Thyroid gland (tissue), 4 donors: ENCODE data around the gene MET. TPM values are rescaled to one million over a fixed set of nuclear protein-coding genes. Genes with fewer than 3 reads are reported as not detected.
A peak's percentile ranks its signal among the peaks of the same experiment; 100 is the strongest.

Source experiments
- DNase-seq, 2 donors: peaks; one replicate each; pipeline ENCODE4 v3.0.0-alpha.2; 2019
- H3K27ac ChIP-seq, 3 donors: fragments of 200-600 bp; sonication (generic); 1 replicate in 2 of 3; 2 replicates in 1 of 3; pipeline ENCODE4 v1.5.1; 2016 to 2019; ENCODE audit warnings: mild to moderate bottlenecking in 1 of 3, moderate library complexity in 1 of 3
- H3K27me3 ChIP-seq: fragments of 200-600 bp; sonication (generic); one replicate; pipeline ENCODE4 v1.5.1; 2019
- H3K36me3 ChIP-seq, 2 donors: fragments of 200-600 bp; sonication (generic); one replicate each; pipeline ENCODE4 v1.5.1; 2016 to 2019
- H3K4me1 ChIP-seq, 2 donors: fragments of 200-600 bp; sonication (generic); one replicate each; pipeline ENCODE4 v1.5.1; 2017 to 2019
- H3K4me3 ChIP-seq, 3 donors: fragments of 200-600 bp; sonication (generic); replicated peaks in 1 of 3; 1 replicate in 2 of 3; 2 replicates in 1 of 3; pipeline ENCODE4 v1.5.1; 2016; ENCODE audit warnings: mild to moderate bottlenecking in 1 of 3
- H3K9me3 ChIP-seq: fragments of 200-600 bp; sonication (generic); one replicate; pipeline ENCODE4 v1.5.1; 2017
- CTCF ChIP-seq, 6 experiments: fragments of 200-600 bp in 3 of 6; fragments of 450-650 bp in 3 of 6; sonication (generic) in 3 of 6; IDR thresholded peaks; one replicate each; pipeline ENCODE4 v1.5.1; 2016 to 2019; ENCODE audit warnings: antibody characterized with exemption in 6 of 6, mild to moderate bottlenecking in 2 of 6, inconsistent platforms in 1 of 6, moderate library complexity in 1 of 6
- POLR2A ChIP-seq, 2 donors: fragments of 450-650 bp; IDR thresholded peaks; one replicate each; pipeline ENCODE4 v1.6.1; 2017; ENCODE audit warnings: antibody characterized with exemption in 2 of 2, mild to moderate bottlenecking in 2 of 2, moderate library complexity in 1 of 2
- WGBS, 2 donors: methylation state at CpG; one replicate each; pipeline ENCODE4 v1.1.5; 2017; 5-methylcytosine and 5-hydroxymethylcytosine counted together
- intact Hi-C: fragments of 100-400 bp; cut with DNase I; formaldehyde crosslinking; loops from one replicate; pipeline ENCODE4 v1.15.1; 2023
- total RNA-seq, 4 donors: library from RNA; depleted of rRNA; stranded (reverse); fragments of >200 nt; gene quantifications; one replicate each; pipeline ENCODE4 v1.2.3, GENCODE V29; 2016

MET gene
- total RNA-seq, 4 donors from 2014 or later: 41.5 to 59.6 (median 52.7) TPM

- WGBS, 2 donors: 52 to 57% methylated on average over 2 of the region's 2 CpGs
- Histone ChIP-seq H3K9me3 (no peaks in the 10 kb centered on the region), H3K36me3 (no peaks in the 10 kb centered on the region), H3K4me3 (no peak overlapping the region), H3K27me3 (no peaks in the 10 kb centered on the region), H3K27ac (no peak overlapping the region), H3K4me1 (no peaks in the 10 kb centered on the region)
- DNase-seq: peak; percentile 29 to 37
- intact Hi-C loops: loop anchor here (10.0 kb wide), 1 partner anchor 112 kb away; the partner anchor contains the start of gene MET
- peak in 4 of 6 experiments; percentile 53 to 81 (median 62) for TF ChIP-seq CTCF (IDR thresholded peaks at IDR 0.05)
- no peak for TF ChIP-seq POLR2A (IDR thresholded peaks at IDR 0.05)
Observed at GRCh38 chr7:116786791-116787443, 114.9 kb downstream of the MET start.

- 82 to 91% methylated on average over 2 of the region's 2 CpGs for WGBS, 2 donors
- intact Hi-C loops: loop anchor here (10.0 kb wide), 1 partner anchor 113 kb away; the partner anchor contains the start of gene MET
- Histone ChIP-seq H3K27ac (no peak overlapping the region), H3K9me3 (no peaks in the 10 kb centered on the region), H3K27me3 (no peaks in the 10 kb centered on the region), H3K4me3 (no peak overlapping the region), H3K36me3 (no peaks in the 10 kb centered on the region), H3K4me1 (no peaks in the 10 kb centered on the region)
- TF ChIP-seq POLR2A (IDR thresholded peaks at IDR 0.05): no peak
- no peak for TF ChIP-seq CTCF (IDR thresholded peaks at IDR 0.05)
- no peak for DNase-seq
Observed at GRCh38 chr7:116787881-116788280, 115.9 kb downstream of the MET start.

DNA sequence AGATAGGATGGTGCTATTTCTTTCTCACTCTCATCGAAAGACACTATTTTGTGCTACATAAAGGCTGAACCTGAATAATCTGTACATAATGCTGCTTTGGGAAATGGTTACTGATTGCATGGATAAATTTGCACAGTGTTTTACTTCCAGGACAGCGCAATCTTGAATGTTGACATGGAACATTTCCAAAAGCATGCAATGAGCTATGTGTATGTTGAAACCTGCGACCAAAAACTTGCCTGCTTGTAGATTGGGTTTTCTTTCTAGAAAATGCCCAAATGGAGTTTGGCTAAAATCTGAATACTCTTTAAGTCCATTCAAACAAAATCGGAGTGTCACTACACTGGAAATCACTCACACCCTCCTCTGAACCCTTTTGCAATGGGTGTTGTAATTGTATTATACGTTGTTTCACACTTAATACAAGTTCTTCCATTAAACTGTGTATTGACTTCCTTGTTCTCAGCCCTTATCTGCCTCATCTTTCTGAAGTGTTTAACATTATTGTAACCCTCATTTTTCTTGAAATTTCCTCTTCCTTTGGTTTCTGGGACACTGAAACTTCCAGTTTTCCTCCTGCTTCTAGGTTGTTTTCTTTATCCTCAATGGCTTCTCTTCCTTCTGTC is 116.7 kb downstream of the MET start:
- TF ChIP-seq POLR2A (IDR thresholded peaks at IDR 0.05): no peak
- TF ChIP-seq CTCF (IDR thresholded peaks at IDR 0.05): no peak
- H3K27me3 ChIP-seq: no peaks in the 10 kb centered on the region
- H3K4me3 ChIP-seq: no peak overlapping the region
- no peak for DNase-seq
- H3K36me3 ChIP-seq: no peaks in the 10 kb centered on the region
- H3K27ac ChIP-seq: no peak overlapping the region
- no peaks in the 10 kb centered on the region for H3K9me3 ChIP-seq
- intact Hi-C loops: loop anchor here (10.0 kb wide), 1 partner anchor 114 kb away; the partner anchor contains the start of gene MET
- WGBS, 2 donors: 89 to 91% methylated on average over 5 of the region's 5 CpGs
- peaks cover 0 to 2% of the 10 kb centered on the region in 2 donors for H3K4me1 ChIP-seq

DNA sequence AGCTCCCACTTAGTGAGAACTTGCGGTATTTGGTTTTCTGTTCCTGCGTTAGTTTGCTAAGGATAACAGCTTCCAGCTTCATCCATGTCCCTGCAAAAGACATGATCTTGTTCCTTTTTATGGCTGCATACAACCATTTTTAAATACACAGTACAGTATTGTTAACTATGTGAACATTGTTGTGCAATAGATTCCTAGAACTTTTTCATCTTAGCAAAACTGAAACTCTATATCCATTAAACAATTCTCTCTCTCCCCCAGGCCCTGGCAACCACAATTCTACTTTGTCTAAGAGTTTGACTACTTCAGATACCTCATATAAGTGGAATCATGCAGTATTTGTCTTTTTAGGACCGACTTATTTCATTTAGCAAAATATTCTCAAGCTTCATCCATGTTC is 118.0 kb downstream of the MET start:
- no peak for DNase-seq
- TF ChIP-seq POLR2A (IDR thresholded peaks at IDR 0.05) (no peak), CTCF (IDR thresholded peaks at IDR 0.05) (no peak)
- no peak overlapping the region for H3K4me3 ChIP-seq
- H3K36me3 ChIP-seq: no peaks in the 10 kb centered on the region
- no peak overlapping the region for H3K27ac ChIP-seq
- no peaks in the 10 kb centered on the region for H3K9me3 ChIP-seq
- peaks cover 7 to 11% of the 10 kb centered on the region in 2 donors for H3K4me1 ChIP-seq
- intact Hi-C loops: no loop called here
- H3K27me3 ChIP-seq: no peaks in the 10 kb centered on the region
- 97 to 98% methylated on average over 3 of the region's 3 CpGs for WGBS, 2 donors

DNA sequence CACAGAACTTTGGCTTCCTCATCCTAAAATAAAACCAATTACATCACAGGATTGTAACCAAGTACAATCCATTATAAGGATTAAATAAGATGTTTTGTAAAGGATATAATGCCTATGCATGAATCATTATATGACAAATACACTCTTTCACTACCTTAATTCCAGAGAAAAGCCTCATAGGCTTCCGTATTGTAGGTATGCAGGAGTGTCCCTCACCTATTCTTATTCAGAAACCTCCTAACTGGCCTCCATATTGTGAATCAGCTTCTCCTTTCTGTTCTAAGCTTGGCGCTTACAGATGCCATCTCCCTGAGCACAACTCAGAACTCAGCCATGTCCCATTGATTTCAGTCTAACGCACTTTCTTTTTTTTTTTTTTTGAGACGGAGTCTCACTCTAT is 120.8 kb downstream of the MET start:
- Histone ChIP-seq H3K27me3 (no peaks in the 10 kb centered on the region), H3K36me3 (no peaks in the 10 kb centered on the region), H3K27ac (no peak overlapping the region), H3K4me3 (no peak overlapping the region), H3K4me1 (peaks cover 7 to 11% of the 10 kb centered on the region in 2 donors), H3K9me3 (no peaks in the 10 kb centered on the region)
- DNase-seq: no peak
- no peak for TF ChIP-seq POLR2A (IDR thresholded peaks at IDR 0.05)
- TF ChIP-seq CTCF (IDR thresholded peaks at IDR 0.05): no peak
- 98 to 99% methylated on average over 4 of the region's 4 CpGs for WGBS, 2 donors
- intact Hi-C loops: no loop called here
